ENCODE results near the gene SHROOM4.

SHROOM4 gene

DNA sequence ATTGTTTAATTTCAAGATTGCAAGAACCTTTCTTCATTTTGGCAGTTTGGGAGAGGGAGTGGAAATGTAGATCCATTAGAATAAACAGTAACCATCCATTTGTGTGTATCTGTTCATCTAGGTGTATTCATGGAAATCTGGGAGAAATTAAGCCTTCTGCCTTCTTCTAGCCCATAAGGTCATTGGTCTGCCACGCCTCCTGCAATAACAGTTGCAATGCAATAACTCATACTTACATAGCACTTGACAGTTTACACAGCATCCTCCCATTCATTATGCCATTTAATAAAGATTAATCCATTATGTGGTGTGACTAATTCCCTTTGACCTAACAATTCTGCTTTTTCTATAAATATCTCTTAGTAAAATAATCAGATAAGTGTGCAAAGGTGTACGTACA is 42.6 kb downstream of the SHROOM4 start:
- TF ChIP-seq CTCF (IDR thresholded peaks at IDR 0.05; ENCODE audit: low read depth, low read length), result no peak
- Histone ChIP-seq H3K36me3 (no peaks in the 10 kb centered on the region), H3K27me3 (no peaks in the 10 kb centered on the region), H3K9me3 (no peaks in the 10 kb centered on the region), H3K4me1 (no peaks in the 10 kb centered on the region), H3K4me3 (ENCODE audit: low read depth, low read length) (no peak overlapping the region)
- DNase-seq, result no peak

DNA sequence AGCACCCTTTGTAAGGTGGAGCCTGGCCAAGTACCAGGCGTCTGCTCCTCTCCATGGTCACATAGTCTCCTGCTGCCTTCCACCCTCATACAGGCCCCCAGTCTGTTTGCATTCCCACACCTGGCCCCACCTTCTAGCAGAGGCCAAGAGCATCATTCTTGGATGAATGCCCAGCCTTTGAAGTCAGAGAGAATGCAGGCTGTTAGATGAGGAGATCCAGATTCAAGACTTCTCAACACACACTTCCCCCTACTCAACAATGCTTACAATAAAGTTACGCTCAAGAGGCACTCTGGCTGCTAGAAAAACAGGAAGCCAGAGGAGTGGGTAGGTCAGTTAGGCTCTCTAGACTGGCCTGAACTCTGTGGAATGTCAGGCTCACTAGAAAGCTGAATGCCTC is 43.3 kb downstream of the SHROOM4 start:
- Histone ChIP-seq H3K36me3 (no peaks in the 10 kb centered on the region), H3K27me3 (no peaks in the 10 kb centered on the region), H3K4me1 (no peaks in the 10 kb centered on the region), H3K4me3 (ENCODE audit: low read depth, low read length) (no peak overlapping the region), H3K9me3 (no peaks in the 10 kb centered on the region)
- no peak for TF ChIP-seq CTCF (IDR thresholded peaks at IDR 0.05; ENCODE audit: low read depth, low read length)
- DNase-seq, result no peak

DNA sequence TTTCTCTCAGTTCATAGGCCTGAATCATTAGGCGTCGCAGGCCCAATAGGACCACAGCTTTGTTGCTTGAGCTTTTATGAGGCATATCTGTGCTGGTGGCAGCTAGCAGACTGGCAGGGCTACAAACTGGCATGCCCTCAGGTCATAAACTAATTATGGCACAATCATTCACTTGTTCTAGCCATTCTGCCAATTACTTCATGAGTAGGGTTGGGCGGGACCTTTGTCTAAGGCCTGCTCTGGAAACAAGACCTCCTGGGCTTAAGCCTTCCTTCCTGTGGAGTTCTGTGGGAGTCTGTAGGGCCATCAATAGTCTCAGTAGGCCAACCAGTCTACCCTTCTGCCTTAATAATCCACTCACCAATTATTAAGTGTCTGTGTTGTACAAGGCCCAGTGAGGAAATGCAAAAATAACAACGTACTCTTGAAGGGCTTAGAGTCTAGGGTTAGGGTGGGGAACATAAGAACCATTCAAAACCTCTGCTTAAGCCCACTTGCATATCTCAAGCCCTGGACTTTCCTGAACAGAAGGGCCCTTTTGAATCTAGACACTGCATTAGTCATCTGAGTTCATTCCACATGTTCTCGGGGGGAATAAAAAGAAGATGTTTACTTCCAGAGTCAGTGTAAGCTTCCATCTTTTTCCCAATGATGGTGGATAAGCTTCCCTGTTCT is 44.5 kb downstream of the SHROOM4 start:
- DNase-seq, result no peak
- Histone ChIP-seq H3K36me3 (no peaks in the 10 kb centered on the region), H3K27me3 (no peaks in the 10 kb centered on the region), H3K4me3 (ENCODE audit: low read depth, low read length) (no peak overlapping the region), H3K4me1 (no peaks in the 10 kb centered on the region), H3K9me3 (no peaks in the 10 kb centered on the region)
- TF ChIP-seq CTCF (IDR thresholded peaks at IDR 0.05; ENCODE audit: low read depth, low read length), result no peak

DNA sequence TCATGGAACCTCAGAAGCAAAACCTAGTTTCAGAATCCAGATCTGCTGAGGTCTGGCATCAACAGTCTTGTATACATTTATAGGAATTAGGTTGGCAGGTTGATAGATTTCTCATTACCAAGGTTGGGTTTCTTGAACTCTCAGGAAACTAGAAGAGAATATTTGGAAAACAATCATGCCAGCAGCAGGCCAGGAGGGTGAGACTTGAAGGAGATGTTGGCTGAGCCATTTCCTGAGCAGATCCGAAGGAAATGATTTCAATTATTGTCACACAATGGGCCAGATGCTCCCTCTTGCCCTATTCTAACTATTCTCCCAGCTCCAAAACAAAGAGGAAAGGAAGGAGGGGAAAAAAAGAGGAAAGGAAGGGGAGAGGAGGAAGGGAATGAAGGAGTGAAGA is 45.2 kb downstream of the SHROOM4 start:
- H3K27me3 ChIP-seq, result no peaks in the 10 kb centered on the region
- no peak overlapping the region for H3K4me3 ChIP-seq (ENCODE audit: low read depth, low read length)
- no peak for DNase-seq
- H3K9me3 ChIP-seq, result no peaks in the 10 kb centered on the region
- H3K36me3 ChIP-seq, result no peaks in the 10 kb centered on the region
- no peaks in the 10 kb centered on the region for H3K4me1 ChIP-seq
- TF ChIP-seq CTCF (IDR thresholded peaks at IDR 0.05; ENCODE audit: low read depth, low read length), result no peak

- no peak for TF ChIP-seq CTCF (IDR thresholded peaks at IDR 0.05; ENCODE audit: low read depth, low read length)
- Histone ChIP-seq H3K27me3 (no peaks in the 10 kb centered on the region), H3K9me3 (no peaks in the 10 kb centered on the region), H3K36me3 (no peaks in the 10 kb centered on the region), H3K4me3 (ENCODE audit: low read depth, low read length) (no peak overlapping the region), H3K4me1 (no peaks in the 10 kb centered on the region)
- DNase-seq, result no peak
These were observed 48.0 kb downstream of the SHROOM4 start for GRCh38 chrX:50765986-50766385.

GRCh38 chrX:50762578-50762977 is 51.4 kb downstream of the SHROOM4 start:
- no peaks in the 10 kb centered on the region for H3K36me3 ChIP-seq
- H3K9me3 ChIP-seq, result no peaks in the 10 kb centered on the region
- H3K27me3 ChIP-seq, result no peaks in the 10 kb centered on the region
- no peaks in the 10 kb centered on the region for H3K4me1 ChIP-seq
- H3K4me3 ChIP-seq (ENCODE audit: low read depth, low read length), result peak overlapping the region; percentile 4; the same call in 1 of the 2 replicates
- DNase-seq, result no peak
- no peak for TF ChIP-seq CTCF (IDR thresholded peaks at IDR 0.05; ENCODE audit: low read depth, low read length)

Data from BE2C (cell line).